OCI-LY1 (cell line): ENCODE measurements around the gene POLE.

ENCODE experiments used
- EZH2 ChIP-seq: fragments of 200-600 bp; sonication (generic), shearing (Covaris generic); IDR thresholded peaks from 2 replicates; pipeline ENCODE4 v1.8.0; 2017; ENCODE audit warnings: borderline replicate concordance, mixed run types, mild to moderate bottlenecking, antibody characterized with exemption, low read length, moderate library complexity, mixed read lengths
- TF ChIP-seq, protein P1 (sequence below): fragments of 200-600 bp; sonication (generic), shearing (Covaris generic); IDR thresholded peaks from 2 replicates; pipeline ENCODE4 v1.5.1; 2017; ENCODE audit warnings: mild to moderate bottlenecking, antibody characterized with exemption, low read length, moderate library complexity, mixed read lengths

DNA sequence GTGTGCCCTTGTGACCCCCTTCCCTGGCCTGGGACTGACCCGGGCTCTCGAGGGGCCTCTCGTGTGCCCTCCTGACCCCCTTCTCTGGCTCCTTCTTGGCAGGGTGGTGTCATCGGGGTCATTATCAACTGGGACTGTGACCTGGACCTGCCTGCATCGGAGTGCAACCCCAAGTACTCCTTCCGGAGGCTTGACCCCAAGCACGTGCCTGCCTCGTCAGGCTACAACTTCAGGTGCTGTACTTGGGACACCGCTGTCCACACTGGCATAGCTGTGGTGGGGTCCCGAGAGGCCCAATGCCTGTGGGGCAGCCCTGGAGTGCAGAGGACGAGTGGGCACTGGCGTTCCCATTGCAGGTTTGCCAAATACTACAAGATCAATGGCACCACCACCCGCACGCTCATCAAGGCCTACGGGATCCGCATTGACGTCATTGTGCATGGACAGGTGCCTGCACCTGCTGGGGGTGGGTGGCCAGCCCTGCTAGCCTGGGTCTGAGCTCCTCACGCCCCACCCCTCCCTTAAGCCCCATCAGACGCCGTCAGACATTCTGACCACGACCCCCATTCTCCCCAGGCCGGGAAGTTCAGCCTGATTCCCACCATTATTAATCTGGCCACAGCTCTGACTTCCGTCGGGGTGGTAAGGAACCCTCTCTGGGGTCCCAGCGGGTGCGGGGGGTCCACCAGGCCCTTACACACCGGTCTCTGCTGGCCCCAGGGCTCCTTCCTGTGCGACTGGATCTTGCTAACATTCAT, 66.1 kb downstream of the POLE start:
- TF ChIP-seq, protein P1, sequence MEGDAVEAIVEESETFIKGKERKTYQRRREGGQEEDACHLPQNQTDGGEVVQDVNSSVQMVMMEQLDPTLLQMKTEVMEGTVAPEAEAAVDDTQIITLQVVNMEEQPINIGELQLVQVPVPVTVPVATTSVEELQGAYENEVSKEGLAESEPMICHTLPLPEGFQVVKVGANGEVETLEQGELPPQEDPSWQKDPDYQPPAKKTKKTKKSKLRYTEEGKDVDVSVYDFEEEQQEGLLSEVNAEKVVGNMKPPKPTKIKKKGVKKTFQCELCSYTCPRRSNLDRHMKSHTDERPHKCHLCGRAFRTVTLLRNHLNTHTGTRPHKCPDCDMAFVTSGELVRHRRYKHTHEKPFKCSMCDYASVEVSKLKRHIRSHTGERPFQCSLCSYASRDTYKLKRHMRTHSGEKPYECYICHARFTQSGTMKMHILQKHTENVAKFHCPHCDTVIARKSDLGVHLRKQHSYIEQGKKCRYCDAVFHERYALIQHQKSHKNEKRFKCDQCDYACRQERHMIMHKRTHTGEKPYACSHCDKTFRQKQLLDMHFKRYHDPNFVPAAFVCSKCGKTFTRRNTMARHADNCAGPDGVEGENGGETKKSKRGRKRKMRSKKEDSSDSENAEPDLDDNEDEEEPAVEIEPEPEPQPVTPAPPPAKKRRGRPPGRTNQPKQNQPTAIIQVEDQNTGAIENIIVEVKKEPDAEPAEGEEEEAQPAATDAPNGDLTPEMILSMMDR, result no peak
- no peak for TF ChIP-seq EZH2
